Smooth muscle cell (in vitro differentiated cells): ENCODE results near the gene ACVR2A. TPM values are rescaled to one million over a fixed set of nuclear protein-coding genes. Genes with fewer than 3 reads are reported as not detected.

ENCODE experiments used
- DNase-seq: peaks from one replicate; lab custom pipeline; 2025; ENCODE audit not compliant: unreplicated experiment; lab: John Stamatoyannopoulos, UW
- H2AFZ ChIP-seq: fragments of 200-600 bp; sonication (generic); 2 replicates; pipeline ENCODE4 v1.6.0; 2016; ENCODE audit warnings: antibody characterized with exemption, low read depth, mild to moderate bottlenecking
- H3F3A ChIP-seq: fragments of 200-600 bp; sonication (generic); 2 replicates; pipeline ENCODE4 v1.6.0; 2017; ENCODE audit warnings: antibody characterized with exemption, low read depth
- H3K27ac ChIP-seq: fragments of 200-600 bp; sonication (generic); 2 replicates; pipeline ENCODE4 v1.5.1; 2016; ENCODE audit warnings: low read depth, mild to moderate bottlenecking
- H3K27me3 ChIP-seq: fragments of 200-600 bp; sonication (generic); 2 replicates; pipeline ENCODE4 v1.6.1; 2016; ENCODE audit warnings: low read depth, mild to moderate bottlenecking
- H3K36me3 ChIP-seq: fragments of 200-600 bp; sonication (generic); 2 replicates; pipeline ENCODE4 v1.5.1; 2016; ENCODE audit warnings: low read depth
- H3K4me1 ChIP-seq: fragments of 200-600 bp; sonication (generic); 2 replicates; pipeline ENCODE4 v1.5.1; 2016; ENCODE audit warnings: low read depth
- H3K4me2 ChIP-seq: fragments of 200-600 bp; sonication (generic); 2 replicates; pipeline ENCODE4 v1.6.0; 2016; ENCODE audit warnings: mild to moderate bottlenecking
- H3K4me3 ChIP-seq: fragments of 200-600 bp; sonication (generic); 2 replicates; pipeline ENCODE4 v1.5.1; 2016; ENCODE audit warnings: mild to moderate bottlenecking
- H3K79me2 ChIP-seq: fragments of 200-600 bp; sonication (generic); 2 replicates; pipeline ENCODE4 v1.6.0; 2016; ENCODE audit warnings: low read depth, mild to moderate bottlenecking
- H3K9ac ChIP-seq: fragments of 200-600 bp; sonication (generic); 2 replicates; pipeline ENCODE4 v1.6.0; 2016; ENCODE audit warnings: low read depth
- H3K9me3 ChIP-seq: fragments of 200-600 bp; sonication (generic); replicated peaks from 2 replicates; pipeline ENCODE4 v1.5.1; 2016; ENCODE audit warnings: low read depth
- H4K20me1 ChIP-seq: fragments of 200-600 bp; sonication (generic); 2 replicates; pipeline ENCODE4 v1.6.0; 2016; ENCODE audit warnings: low read depth
- CTCF ChIP-seq: fragments of 200-600 bp; sonication (generic); IDR thresholded peaks from 2 replicates; pipeline ENCODE4 v1.5.1; 2017; ENCODE audit warnings: borderline replicate concordance, mild to moderate bottlenecking, antibody characterized with exemption; ENCODE audit not compliant: insufficient read depth, poor library complexity, severe bottlenecking
- WGBS: methylation state at CpG from one replicate; pipeline ENCODE4 v1.1.7; 2016; ENCODE audit warnings: low lambda C conversion rate; 5-methylcytosine and 5-hydroxymethylcytosine counted together
- polyA plus RNA-seq: library from polyadenylated mRNA; unstranded; fragments of >200 nt; fragmentation: Nextera tagmentation; extraction: Ambion mirVana; gene quantifications from 2 replicates; pipeline ENCODE4 v1.2.1, GENCODE V29; 2016
- total RNA-seq: library from RNA; depleted of rRNA; stranded (reverse); fragments of >200 nt; gene quantifications from 2 replicates; pipeline ENCODE4 v1.2.3, GENCODE V29; 2014

The ACVR2A gene
- total and polyA plus RNA-seq, 2 experiments from 2014 or later: 12.4 to 39.7 TPM

- no peak for TF ChIP-seq CTCF
- Histone ChIP-seq H3K27me3 (no peaks in the 10 kb centered on the region), H3K4me2 (no peak overlapping the region), H3K4me1 (no peaks in the 10 kb centered on the region), H3K9me3 (no peaks in the 10 kb centered on the region), H3K36me3 (peaks cover 8% of the 10 kb centered on the region), H3F3A (no peaks in the 10 kb centered on the region), H3K4me3 (no peak overlapping the region), H4K20me1 (peaks cover 8% of the 10 kb centered on the region), H3K9ac (no peak overlapping the region), H3K79me2 (peaks cover 8% of the 10 kb centered on the region), H3K27ac (no peak overlapping the region), H2AFZ (no peak overlapping the region)
- DNase-seq: no peak
- 61% methylated on average over 3 of the region's 3 CpGs for WGBS
These were observed 69.1 kb downstream of the ACVR2A start for GRCh38 chr2:147913701-147914480.

GRCh38 chr2:147916067-147916466, 71.2 kb downstream of the ACVR2A start:
- Histone ChIP-seq H3K4me1 (no peaks in the 10 kb centered on the region), H3K36me3 (peaks cover 20% of the 10 kb centered on the region), H3K9ac (no peak overlapping the region), H2AFZ (no peak overlapping the region), H3K4me2 (no peak overlapping the region), H3K27me3 (no peaks in the 10 kb centered on the region), H3K27ac (no peak overlapping the region), H3K9me3 (no peaks in the 10 kb centered on the region), H3K79me2 (peaks cover 8% of the 10 kb centered on the region), H3F3A (no peaks in the 10 kb centered on the region), H3K4me3 (no peak overlapping the region), H4K20me1 (peaks cover 8% of the 10 kb centered on the region)
- DNase-seq: no peak
- no peak for TF ChIP-seq CTCF
- WGBS: 89% methylated on average over 2 of the region's 2 CpGs

- no peaks in the 10 kb centered on the region for H3K4me1 ChIP-seq
- H3K9ac ChIP-seq: no peak overlapping the region
- H3K9me3 ChIP-seq: no peaks in the 10 kb centered on the region
- H3K36me3 ChIP-seq: peaks cover 20% of the 10 kb centered on the region
- H3K79me2 ChIP-seq: peaks cover 4% of the 10 kb centered on the region
- no peak for DNase-seq
- no peak overlapping the region for H3K4me3 ChIP-seq
- no peak for TF ChIP-seq CTCF
- H3K4me2 ChIP-seq: no peak overlapping the region
- no peak overlapping the region for H3K27ac ChIP-seq
- no peaks in the 10 kb centered on the region for H3F3A ChIP-seq
- no peaks in the 10 kb centered on the region for H3K27me3 ChIP-seq
- whole genome bisulfite sequencing: 91% methylated on average over 4 of the region's 4 CpGs
- H2AFZ ChIP-seq: no peak overlapping the region
- peaks cover 8% of the 10 kb centered on the region for H4K20me1 ChIP-seq
These were observed 71.9 kb downstream of the ACVR2A start for GRCh38 chr2:147916723-147917122.

- H3K36me3 ChIP-seq: peaks cover 20% of the 10 kb centered on the region
- WGBS: 94% methylated on average over 4 of the region's 4 CpGs
These were observed 72.3 kb downstream of the ACVR2A start for GRCh38 chr2:147917161-147917560.

More at GRCh38 chr2:147917161-147917560, 72.3 kb downstream of the ACVR2A start:
- Histone ChIP-seq H3K4me1 (no peaks in the 10 kb centered on the region), H3K9me3 (no peaks in the 10 kb centered on the region), H3K4me2 (no peak overlapping the region), H2AFZ (no peak overlapping the region), H3F3A (no peaks in the 10 kb centered on the region), H3K4me3 (no peak overlapping the region), H3K9ac (no peak overlapping the region), H3K27me3 (no peaks in the 10 kb centered on the region), H3K27ac (no peak overlapping the region), H4K20me1 (peaks cover 8% of the 10 kb centered on the region), H3K79me2 (no peaks in the 10 kb centered on the region)
- DNase-seq: no peak
- no peak for TF ChIP-seq CTCF
